GM10266 (cell line): ENCODE results near the gene GPRIN2.

Experiments used
- DNase-seq: peaks from one replicate; pipeline ENCODE4 v3.0.0; 2012; ENCODE audit errors: extremely low spot score
- TF ChIP-seq, protein P1 (sequence below): IDR thresholded peaks from 2 replicates; pipeline ENCODE4 v1.5.1; 2012; ENCODE audit warnings: mild to moderate bottlenecking, low read depth; ENCODE audit not compliant: control insufficient read depth, insufficient read depth; ENCODE audit errors: missing control alignments

The GPRIN2 gene

DNA sequence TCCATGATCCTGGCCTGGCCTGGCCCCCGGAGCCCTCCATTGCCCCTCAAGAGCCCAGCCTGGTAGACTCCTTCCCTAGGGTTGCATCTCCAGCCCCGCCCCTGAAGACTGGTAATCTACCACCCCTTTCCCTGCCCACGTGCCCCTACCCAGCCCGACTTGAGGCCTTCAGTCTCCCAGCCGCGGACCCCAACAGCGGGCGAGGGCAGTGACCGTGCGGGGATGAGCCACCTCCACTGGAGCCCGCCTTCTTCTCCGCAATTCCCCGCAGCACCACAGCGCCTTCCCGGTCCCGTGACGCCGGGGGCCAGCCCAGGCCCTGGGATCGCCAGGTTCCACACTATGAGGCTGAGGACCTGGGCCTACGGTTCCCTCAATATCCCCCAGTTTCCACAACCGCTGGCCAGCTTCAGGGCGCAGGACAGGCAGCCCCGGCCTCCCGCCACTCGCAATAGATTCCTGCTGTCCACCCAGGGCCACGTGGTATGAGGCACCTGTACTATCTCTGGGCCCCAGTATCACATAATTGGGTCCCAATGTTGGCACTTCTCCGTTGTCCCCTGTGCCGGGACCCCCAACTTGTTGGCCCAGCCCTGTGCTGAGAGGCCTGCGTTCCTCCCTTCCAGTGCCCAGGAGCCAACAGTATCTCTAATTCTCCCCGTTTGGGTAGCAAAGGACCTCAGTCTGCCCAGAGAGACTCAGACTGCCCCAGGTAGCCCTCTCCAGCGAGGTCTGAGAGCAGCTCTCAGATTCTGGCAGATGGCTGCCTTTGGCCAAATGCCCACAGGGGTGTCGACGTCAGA is 1.1 kb upstream of the GPRIN2 start:
- DNase-seq: no peak

DNA sequence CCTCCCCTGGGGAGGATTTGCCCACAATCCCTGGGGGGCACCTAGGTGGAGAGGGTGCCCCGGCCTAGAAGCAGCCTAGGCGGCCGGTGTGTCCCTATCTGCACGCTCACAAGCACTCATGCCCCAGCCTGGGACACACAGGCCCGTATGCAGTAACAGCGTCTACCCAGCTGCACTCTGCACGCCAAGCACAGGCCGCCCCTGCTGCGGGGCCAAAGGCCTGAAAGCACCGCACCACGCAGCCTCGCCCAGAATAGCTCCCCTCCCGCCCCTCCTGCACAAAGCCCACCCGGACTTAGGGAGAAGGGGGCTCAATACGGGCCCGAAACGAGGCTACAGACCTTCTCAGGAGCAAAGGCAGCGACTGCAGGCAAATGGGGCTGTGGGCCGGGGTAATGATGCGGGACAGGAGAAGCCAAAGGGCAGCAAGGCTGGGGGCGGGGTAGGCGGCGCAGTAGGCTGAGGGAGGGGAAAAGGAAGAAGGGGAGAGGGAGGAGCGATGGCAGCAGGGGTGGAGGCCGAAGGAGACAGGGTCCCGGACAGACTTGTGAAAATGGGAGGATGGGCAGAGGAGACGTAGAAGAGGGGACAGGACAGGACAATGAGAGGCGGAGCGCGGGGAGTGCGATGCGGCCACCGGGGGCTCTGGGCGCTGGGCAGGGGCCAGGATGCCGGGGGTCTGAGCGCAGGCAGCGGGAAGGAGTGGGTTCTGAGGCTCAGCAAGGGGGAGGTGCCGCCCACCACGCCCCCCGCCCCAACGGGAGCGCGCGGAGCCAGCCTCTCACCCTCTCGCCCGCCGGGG is 544 bp downstream of the GPRIN2 start:
- TF ChIP-seq, protein P1, sequence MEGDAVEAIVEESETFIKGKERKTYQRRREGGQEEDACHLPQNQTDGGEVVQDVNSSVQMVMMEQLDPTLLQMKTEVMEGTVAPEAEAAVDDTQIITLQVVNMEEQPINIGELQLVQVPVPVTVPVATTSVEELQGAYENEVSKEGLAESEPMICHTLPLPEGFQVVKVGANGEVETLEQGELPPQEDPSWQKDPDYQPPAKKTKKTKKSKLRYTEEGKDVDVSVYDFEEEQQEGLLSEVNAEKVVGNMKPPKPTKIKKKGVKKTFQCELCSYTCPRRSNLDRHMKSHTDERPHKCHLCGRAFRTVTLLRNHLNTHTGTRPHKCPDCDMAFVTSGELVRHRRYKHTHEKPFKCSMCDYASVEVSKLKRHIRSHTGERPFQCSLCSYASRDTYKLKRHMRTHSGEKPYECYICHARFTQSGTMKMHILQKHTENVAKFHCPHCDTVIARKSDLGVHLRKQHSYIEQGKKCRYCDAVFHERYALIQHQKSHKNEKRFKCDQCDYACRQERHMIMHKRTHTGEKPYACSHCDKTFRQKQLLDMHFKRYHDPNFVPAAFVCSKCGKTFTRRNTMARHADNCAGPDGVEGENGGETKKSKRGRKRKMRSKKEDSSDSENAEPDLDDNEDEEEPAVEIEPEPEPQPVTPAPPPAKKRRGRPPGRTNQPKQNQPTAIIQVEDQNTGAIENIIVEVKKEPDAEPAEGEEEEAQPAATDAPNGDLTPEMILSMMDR: no peak
- DNase-seq: no peak

More for the DNA sequence above, 1.1 kb upstream of the GPRIN2 start:
- TF ChIP-seq, protein P1: no peak

DNA sequence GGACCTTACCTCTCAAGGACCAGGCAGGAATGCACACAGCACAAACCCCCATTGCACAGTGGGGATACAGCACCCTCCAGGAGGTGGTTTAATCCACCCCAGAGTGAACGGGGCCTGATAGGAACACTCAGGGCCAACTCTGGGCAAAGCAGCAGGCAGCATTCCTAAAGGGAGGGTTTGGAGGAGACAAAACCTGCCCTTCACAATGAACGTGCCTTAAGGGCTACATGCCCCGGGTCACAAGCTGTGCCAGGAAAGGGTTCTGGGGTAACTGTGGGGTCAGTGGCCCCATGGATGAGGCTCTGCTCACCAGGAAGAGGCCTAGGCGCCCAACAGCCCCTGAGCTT is 1.1 kb downstream of the GPRIN2 start:
- TF ChIP-seq, protein P1: no peak
- no peak for DNase-seq

DNA sequence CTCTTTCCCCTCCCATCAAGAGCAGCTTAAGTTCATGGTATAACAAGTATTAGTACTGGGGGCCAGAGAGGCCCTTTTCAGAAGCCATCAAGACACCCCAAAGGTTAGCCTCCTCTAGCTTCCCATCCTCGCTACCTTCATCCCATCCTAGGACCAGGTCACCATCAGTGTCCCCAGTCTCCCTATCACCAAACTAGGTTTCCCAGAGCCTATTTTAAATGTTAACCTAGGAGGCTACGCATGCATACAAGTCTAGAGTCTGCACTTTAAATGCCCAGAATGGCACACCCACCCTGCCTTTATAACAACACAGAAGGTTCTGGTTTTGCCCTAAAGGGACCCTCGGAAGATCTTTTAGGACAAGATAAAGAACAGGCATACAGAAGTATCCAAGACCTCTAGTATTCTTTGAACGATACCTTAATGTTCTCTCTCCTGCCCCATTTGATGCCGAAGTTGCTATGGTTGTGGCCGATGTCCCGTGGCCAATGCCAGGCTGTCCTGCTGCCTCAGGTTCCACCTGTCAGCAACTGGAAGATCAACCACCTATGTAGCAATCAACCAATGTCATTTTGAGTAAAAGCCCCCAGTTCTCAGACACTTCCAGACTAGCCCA is 2.2 kb downstream of the GPRIN2 start:
- no peak for DNase-seq
- TF ChIP-seq, protein P1: no peak

DNA sequence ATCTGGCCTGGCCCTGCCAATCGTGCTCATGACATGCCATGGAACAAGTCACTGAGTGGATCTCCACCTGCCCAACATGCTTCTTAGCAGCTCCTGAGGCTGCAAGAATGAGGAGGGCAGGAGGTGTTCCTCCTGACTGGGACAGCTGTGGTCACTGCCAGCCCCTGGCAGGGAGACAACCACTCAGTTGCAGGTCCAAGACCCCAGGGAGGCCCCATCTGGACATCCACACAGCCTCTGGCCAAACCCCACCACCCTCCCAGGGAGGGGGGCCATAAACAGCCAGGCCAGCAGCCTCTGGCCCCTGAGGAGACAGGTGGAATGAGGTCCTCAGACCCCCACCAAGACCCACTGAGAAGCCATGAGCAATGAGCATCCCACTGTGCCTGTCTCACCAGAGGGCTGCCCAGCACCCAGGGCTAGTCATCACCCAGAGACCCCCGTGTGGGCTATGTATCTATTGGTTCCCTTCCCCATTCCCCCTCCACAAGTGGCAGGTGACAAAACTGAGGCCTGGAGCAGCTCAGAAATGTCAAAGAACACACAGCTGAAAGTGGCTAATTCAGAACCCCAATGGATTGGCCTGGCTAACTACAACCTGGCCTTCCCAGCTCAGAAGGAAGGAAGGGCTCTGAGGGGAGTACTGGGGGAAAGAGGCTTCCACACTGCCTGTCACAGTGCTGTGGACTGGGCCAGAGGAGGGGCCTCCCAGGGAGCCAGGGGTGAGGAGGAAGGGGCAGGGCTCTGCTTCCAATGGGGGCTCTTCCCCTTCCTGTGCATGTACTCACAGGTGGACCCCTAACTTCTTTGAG is 3.0 kb downstream of the GPRIN2 start:
- no peak for DNase-seq
- TF ChIP-seq, protein P1: no peak

DNA sequence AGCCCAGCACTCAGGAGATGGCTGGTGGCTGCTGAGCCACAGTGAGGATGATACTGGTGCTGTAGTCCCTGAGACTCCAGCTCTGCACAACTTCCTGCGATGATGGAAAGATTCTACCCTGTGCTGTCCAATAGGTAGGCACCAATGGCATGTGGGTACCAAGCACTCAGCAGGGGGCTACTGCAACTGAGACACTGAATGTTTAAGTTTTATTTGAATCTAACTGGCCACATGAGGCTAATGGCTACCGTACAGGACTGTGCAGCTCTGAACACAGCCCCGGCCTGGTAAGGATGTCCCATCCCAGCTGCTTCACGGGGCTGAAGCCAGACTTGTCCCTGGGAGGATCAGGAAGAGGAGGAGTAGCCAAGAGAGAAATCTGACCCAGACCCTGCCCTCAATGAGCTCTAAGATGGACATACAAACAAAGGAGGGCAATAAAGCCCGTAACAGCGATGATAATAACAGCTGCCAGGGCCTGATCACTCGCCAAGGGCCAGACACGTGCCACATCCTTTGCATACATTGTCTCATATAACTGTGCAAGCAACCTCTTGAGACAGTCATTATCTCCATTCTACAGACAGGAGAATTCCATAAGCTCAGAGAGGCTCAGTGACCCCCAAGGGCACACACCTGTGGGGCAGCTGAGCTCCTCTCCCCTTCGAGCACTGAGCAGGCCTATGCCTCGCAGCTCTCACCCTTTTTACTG is 3.8 kb downstream of the GPRIN2 start:
- TF ChIP-seq, protein P1: no peak
- no peak for DNase-seq
